ENCODE data around the gene KCNN1.

The KCNN1 gene

DNA sequence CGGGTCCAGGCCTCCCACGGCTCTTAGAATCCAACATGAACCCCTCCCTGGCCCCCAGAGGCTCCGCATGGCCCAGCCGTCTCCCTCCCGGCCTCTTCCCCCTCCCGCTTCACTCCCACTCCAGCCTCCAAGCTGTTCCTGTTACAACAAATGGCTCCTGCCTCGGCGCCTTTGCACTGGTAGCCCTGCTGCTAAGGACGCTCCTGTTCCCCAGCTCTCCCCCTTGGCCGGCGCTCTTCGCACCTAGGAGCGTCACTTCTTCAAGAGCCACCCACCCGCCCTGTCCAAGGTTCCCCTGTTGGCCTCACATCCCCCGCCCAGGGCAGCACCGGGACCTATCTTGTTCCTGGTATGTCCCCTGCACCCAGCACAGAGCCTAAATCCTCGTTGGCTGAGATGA, 24.7 kb upstream of the KCNN1 start:
- Histone ChIP-seq H3K79me2 (ENCODE audit: insufficient read depth, low read length) (no peaks in the 10 kb centered on the region), H3K9ac (ENCODE audit: low read length) (no peak overlapping the region)

DNA sequence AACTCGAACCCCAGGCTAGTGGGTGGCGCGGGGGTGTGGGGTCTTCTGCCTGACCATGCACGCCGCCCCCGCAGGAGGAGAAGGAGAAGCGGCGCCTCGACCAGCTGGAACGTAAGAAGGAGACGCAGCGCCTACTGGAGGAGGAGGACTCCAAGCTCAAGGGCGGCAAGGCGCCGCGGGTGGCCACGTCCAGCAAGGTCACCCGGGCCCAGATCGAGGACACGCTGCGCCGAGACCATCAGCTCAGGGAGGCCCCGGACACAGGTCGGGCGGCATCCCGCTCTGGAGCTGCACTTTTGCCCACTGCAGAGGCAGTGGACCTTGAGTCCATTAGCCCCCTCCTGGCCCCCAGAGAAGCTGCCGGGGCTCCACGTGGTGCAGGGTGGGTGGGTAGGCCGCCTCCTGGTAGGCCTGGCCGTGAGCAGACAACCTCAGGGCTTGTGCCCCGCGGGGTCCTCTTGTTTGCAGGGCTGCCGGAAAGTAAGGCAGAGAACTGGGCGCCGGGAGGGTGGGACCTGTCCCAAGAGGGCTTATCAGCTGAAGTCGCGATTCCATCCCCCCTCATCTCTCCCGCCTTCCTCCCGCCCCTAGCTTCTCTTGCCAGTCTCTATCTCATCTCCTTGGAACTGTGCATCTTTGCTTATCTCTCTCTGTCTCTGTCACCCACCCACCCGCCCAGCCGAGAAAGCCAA, 24.2 kb upstream of the KCNN1 start:
- H3K27me3 ChIP-seq (ENCODE audit: insufficient read depth, low read length): no peaks in the 10 kb centered on the region
- H3K9me3 ChIP-seq (ENCODE audit: low read length): no peaks in the 10 kb centered on the region
- no peak overlapping the region for H3K27ac ChIP-seq (ENCODE audit: low read depth, low read length, poor library complexity, severe bottlenecking)
- H3F3A ChIP-seq (ENCODE audit: insufficient read depth, low read length): no peaks in the 10 kb centered on the region
- no peak overlapping the region for H3K4me3 ChIP-seq (ENCODE audit: low read depth, low read length, poor library complexity, severe bottlenecking)
- no peaks in the 10 kb centered on the region for H3K9me2 ChIP-seq (ENCODE audit: low read depth, low read length)
- H3K36me3 ChIP-seq (ENCODE audit: insufficient read depth, low read length): peaks cover 18% of the 10 kb centered on the region; the same call in 1 of the 2 replicates
- no peak overlapping the region for H3K9ac ChIP-seq (ENCODE audit: low read length)
- TF ChIP-seq EZH2 (IDR thresholded peaks at IDR 0.05; ENCODE audit: borderline replicate concordance, low read length): no peak
- peaks cover 9% of the 10 kb centered on the region for H3K4me1 ChIP-seq (ENCODE audit: insufficient read depth, low read length, severe bottlenecking)
- no peak overlapping the region for H2AFZ ChIP-seq (ENCODE audit: low read length)
- no peak overlapping the region for H3K4me2 ChIP-seq (ENCODE audit: low read length)
- no peaks in the 10 kb centered on the region for H4K20me1 ChIP-seq (ENCODE audit: insufficient read depth, low read length)
- H3K79me2 ChIP-seq (ENCODE audit: insufficient read depth, low read length): no peaks in the 10 kb centered on the region

More for the DNA sequence above, 24.7 kb upstream of the KCNN1 start:
- Histone ChIP-seq H3K27me3 (ENCODE audit: insufficient read depth, low read length) (no peaks in the 10 kb centered on the region), H3K27ac (ENCODE audit: low read depth, low read length, poor library complexity, severe bottlenecking) (no peak overlapping the region), H3K9me3 (ENCODE audit: low read length) (no peaks in the 10 kb centered on the region), H2AFZ (ENCODE audit: low read length) (no peak overlapping the region), H3K4me2 (ENCODE audit: low read length) (no peak overlapping the region), H3K9me2 (ENCODE audit: low read depth, low read length) (no peaks in the 10 kb centered on the region), H3K36me3 (ENCODE audit: insufficient read depth, low read length) (peaks cover 22% of the 10 kb centered on the region; the same call in 1 of the 2 replicates), H3K4me3 (ENCODE audit: low read depth, low read length, poor library complexity, severe bottlenecking) (no peak overlapping the region), H3F3A (ENCODE audit: insufficient read depth, low read length) (no peaks in the 10 kb centered on the region), H3K4me1 (ENCODE audit: insufficient read depth, low read length, severe bottlenecking) (peaks cover 5% of the 10 kb centered on the region), H4K20me1 (ENCODE audit: insufficient read depth, low read length) (no peaks in the 10 kb centered on the region)
- TF ChIP-seq EZH2 (IDR thresholded peaks at IDR 0.05; ENCODE audit: borderline replicate concordance, low read length): no peak
- TF ChIP-seq, protein P1, sequence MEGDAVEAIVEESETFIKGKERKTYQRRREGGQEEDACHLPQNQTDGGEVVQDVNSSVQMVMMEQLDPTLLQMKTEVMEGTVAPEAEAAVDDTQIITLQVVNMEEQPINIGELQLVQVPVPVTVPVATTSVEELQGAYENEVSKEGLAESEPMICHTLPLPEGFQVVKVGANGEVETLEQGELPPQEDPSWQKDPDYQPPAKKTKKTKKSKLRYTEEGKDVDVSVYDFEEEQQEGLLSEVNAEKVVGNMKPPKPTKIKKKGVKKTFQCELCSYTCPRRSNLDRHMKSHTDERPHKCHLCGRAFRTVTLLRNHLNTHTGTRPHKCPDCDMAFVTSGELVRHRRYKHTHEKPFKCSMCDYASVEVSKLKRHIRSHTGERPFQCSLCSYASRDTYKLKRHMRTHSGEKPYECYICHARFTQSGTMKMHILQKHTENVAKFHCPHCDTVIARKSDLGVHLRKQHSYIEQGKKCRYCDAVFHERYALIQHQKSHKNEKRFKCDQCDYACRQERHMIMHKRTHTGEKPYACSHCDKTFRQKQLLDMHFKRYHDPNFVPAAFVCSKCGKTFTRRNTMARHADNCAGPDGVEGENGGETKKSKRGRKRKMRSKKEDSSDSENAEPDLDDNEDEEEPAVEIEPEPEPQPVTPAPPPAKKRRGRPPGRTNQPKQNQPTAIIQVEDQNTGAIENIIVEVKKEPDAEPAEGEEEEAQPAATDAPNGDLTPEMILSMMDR (IDR thresholded peaks at IDR 0.05; ENCODE audit: low read length): no peak

DNA sequence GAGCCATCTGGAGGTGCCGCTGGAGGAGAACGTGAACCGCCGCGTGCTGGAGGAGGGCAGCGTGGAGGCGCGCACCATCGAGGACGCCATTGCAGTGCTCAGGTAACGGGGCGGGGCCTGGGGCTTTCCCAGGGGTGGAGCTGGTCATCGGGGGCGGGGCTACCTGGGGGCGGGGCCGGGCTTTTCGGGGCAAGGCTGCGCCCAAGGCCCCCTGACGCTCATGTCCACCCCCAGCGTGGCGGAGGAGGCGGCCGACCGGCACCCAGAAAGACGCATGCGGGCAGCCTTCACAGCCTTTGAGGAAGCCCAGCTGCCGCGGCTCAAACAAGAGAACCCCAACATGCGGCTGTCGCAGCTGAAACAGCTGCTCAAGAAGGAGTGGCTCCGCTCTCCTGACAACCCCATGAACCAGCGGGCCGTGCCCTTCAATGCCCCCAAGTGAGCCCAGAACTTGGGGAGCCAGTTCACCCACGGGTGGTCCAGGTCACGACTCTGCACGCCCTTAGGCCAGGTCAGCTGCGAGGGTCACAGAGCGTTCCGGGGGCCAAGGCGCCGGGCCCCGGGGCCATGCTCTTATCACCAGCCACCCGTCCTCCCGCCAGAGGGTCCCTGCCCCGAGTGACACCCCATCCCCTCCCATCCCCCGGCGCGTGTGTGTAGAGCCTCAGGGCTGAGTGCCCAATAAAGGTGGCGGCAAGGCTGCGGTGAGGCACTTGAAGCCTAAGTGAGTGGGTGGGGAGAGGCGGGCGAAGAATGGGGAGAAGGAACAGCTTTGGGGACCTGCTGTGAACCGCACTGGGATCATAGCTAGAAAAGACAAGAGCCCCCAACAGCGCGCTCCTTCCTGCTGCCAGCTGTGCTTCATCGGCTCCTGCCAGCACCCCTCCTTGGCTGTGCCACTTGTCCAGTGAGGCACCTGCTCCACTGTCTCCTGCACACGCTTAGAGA, 23.4 kb upstream of the KCNN1 start:
- Histone ChIP-seq H3K79me2 (ENCODE audit: insufficient read depth, low read length) (no peaks in the 10 kb centered on the region), H4K20me1 (ENCODE audit: insufficient read depth, low read length) (no peaks in the 10 kb centered on the region), H3K9ac (ENCODE audit: low read length) (no peak overlapping the region), H3F3A (ENCODE audit: insufficient read depth, low read length) (no peaks in the 10 kb centered on the region), H3K36me3 (ENCODE audit: insufficient read depth, low read length) (peaks cover 16% of the 10 kb centered on the region; the same call in 1 of the 2 replicates), H3K27ac (ENCODE audit: low read depth, low read length, poor library complexity, severe bottlenecking) (no peak overlapping the region), H3K4me3 (ENCODE audit: low read depth, low read length, poor library complexity, severe bottlenecking) (no peak overlapping the region), H2AFZ (ENCODE audit: low read length) (no peak overlapping the region), H3K9me2 (ENCODE audit: low read depth, low read length) (no peaks in the 10 kb centered on the region), H3K4me1 (ENCODE audit: insufficient read depth, low read length, severe bottlenecking) (peaks cover 11% of the 10 kb centered on the region), H3K27me3 (ENCODE audit: insufficient read depth, low read length) (no peaks in the 10 kb centered on the region), H3K4me2 (ENCODE audit: low read length) (no peak overlapping the region), H3K9me3 (ENCODE audit: low read length) (no peaks in the 10 kb centered on the region)
- TF ChIP-seq, protein P1 (IDR thresholded peaks at IDR 0.05; ENCODE audit: low read length): no peak
- no peak for TF ChIP-seq EZH2 (IDR thresholded peaks at IDR 0.05; ENCODE audit: borderline replicate concordance, low read length)
